Kidney epithelial cell (primary cell): ENCODE measurements around the gene FCRL6. TPM values are rescaled to one million over a fixed set of nuclear protein-coding genes. Genes with fewer than 3 reads are reported as not detected.
A peak's percentile ranks its signal among the peaks of the same experiment; 100 is the strongest.

Experiments
- DNase-seq: peaks from one replicate; pipeline ENCODE4 v3.0.0-alpha.2; 2010; ENCODE audit warnings: low read depth
- H3K27me3 ChIP-seq: 2 replicates; pipeline ENCODE4 v1.6.0; 2011; ENCODE audit warnings: low read length; ENCODE audit not compliant: control insufficient read depth, insufficient read depth
- H3K36me3 ChIP-seq: 2 replicates; pipeline ENCODE4 v1.5.1; 2011; ENCODE audit warnings: low read length; ENCODE audit not compliant: control insufficient read depth, insufficient read depth
- H3K4me3 ChIP-seq: 2 replicates; pipeline ENCODE4 v1.5.1; 2011; ENCODE audit warnings: low read depth, mild to moderate bottlenecking, control low read depth, low read length
- CTCF ChIP-seq: IDR thresholded peaks from 2 replicates; pipeline ENCODE4 v1.5.1; 2011; ENCODE audit warnings: mild to moderate bottlenecking, moderate library complexity, low read length, control low read depth, inconsistent platforms; ENCODE audit not compliant: insufficient read depth, poor library complexity, severe bottlenecking
- total RNA-seq: library from RNA; depleted of rRNA; stranded (reverse); fragments of >200 nt; gene quantifications from 2 replicates; pipeline ENCODE4 v1.2.3, GENCODE V29; 2015

The FCRL6 gene
- total RNA-seq, 1 donor from 2014 or later = not detected

GRCh38 chr1:159847231-159847630 is 45.1 kb downstream of the FCRL6 start:
- DNase-seq = no peak
- Histone ChIP-seq H3K36me3 (no peaks in the 10 kb centered on the region), H3K27me3 (no peaks in the 10 kb centered on the region), H3K4me3 (no peak overlapping the region)
- TF ChIP-seq CTCF = no peak

DNA sequence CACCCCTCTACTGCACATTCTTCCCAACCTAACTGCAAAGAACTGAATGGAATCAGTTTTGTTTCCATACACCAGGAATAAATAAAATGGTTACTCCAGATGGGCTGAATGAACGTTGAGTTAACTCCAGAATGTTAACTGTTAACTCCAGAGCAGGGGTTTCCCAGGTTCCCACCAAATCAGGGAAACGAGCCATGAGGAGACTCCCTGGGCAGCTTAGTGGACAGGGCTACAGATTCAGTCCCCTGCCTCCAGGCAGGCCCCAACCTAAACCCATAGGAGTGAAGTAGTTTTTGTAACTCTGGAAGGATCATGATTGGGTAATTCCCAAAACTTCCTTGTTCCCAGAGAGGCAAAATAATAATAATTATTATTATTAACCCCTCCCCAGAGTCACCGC is 46.2 kb downstream of the FCRL6 start:
- no peak for TF ChIP-seq CTCF
- DNase-seq = no peak
- Histone ChIP-seq H3K4me3 (no peak overlapping the region), H3K36me3 (no peaks in the 10 kb centered on the region), H3K27me3 (no peaks in the 10 kb centered on the region)

GRCh38 chr1:159849626-159850366 is 47.6 kb downstream of the FCRL6 start:
- no peak for TF ChIP-seq CTCF
- Histone ChIP-seq H3K27me3 (no peaks in the 10 kb centered on the region), H3K36me3 (no peaks in the 10 kb centered on the region), H3K4me3 (no peak overlapping the region)
- no peak for DNase-seq

DNA sequence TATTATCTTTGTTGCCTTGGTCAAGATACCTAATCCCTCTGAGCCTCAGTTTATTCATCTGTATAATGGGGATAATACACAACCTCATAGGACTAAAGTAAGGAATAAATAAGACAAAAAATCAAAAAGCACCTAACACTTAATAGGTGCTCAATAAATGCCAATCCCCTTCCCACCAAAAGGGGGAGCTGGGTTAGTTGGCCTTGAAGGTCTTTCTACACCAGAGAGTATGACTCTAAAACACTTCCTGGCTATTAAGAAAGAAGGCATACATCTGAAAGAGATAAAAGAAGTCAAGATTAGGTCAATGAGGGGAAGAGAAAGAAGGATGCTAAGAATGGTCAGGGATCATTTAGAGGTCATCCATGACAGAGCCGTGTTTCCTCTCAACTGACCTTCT is 49.2 kb downstream of the FCRL6 start:
- Histone ChIP-seq H3K36me3 (no peaks in the 10 kb centered on the region), H3K4me3 (no peak overlapping the region), H3K27me3 (no peaks in the 10 kb centered on the region)
- no peak for TF ChIP-seq CTCF
- DNase-seq = no peak

DNA sequence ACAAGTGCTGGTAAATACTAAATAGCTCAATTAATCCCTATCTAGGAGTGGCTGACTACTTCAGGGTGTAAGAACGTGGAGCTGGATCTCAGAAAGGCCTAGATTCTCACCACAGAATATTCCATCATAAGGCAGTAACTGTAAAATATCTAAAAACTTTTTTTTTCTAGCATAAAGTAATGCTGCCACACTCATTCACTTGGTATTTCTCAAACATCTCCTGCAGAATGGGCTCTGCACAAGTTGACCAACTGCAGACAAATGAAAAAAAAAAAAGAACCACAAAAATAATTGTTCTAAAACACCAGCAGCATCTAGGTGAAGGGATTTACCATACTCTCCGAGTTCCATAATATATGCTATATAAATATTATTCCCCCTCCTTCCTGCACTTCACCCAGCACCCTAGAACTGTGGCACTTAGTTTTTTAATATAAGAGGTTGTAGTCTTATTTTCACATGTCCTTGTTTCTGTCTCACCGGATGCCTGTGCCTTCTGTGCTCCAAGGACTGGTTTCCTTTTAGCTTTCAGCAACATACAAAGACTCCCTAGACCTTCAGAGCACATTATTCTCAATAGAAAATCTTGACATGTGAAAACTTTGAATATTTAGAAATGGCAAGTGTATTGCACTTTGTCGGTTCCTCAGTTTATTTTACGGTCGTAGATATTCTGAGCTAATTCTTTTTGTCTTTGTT is 51.4 kb downstream of the FCRL6 start:
- H3K36me3 ChIP-seq = no peaks in the 10 kb centered on the region
- no peak for DNase-seq

More for the DNA sequence above, 51.4 kb downstream of the FCRL6 start:
- TF ChIP-seq CTCF = no peak
- H3K4me3 ChIP-seq = peak overlapping the region; percentile 49
- H3K27me3 ChIP-seq = no peaks in the 10 kb centered on the region
